Keratinocyte (primary cell): ENCODE results near the gene IL21R. TPM values are rescaled to one million over a fixed set of nuclear protein-coding genes. Genes with fewer than 3 reads are reported as not detected.

Source experiments
- DNase-seq: peaks from one replicate; pipeline ENCODE4 v3.0.0-alpha.2; 2011; ENCODE audit warnings: low read depth, missing footprints, low spot score
- FAIRE-seq: peaks from 2 replicates; lab custom pipeline; 2011; peaks lifted over from hg19 to GRCh38; lab: Jason Lieb, UNC
- H2AFZ ChIP-seq: 2 replicates; pipeline ENCODE4 v1.6.0; 2012; ENCODE audit warnings: low read length, control low read depth, inconsistent platforms; ENCODE audit not compliant: control insufficient read depth
- H3K27ac ChIP-seq: 2 replicates; pipeline ENCODE4 v1.5.1; 2011; ENCODE audit warnings: low read length; ENCODE audit not compliant: control insufficient read depth, insufficient read depth
- H3K27me3 ChIP-seq: 3 replicates; pipeline ENCODE4 v1.6.0; 2011; ENCODE audit warnings: low read length; ENCODE audit not compliant: control insufficient read depth, insufficient read depth; ENCODE audit errors: extremely low read depth
- H3K36me3 ChIP-seq, 2 experiments: 2 replicates in 1 of 2; 3 replicates in 1 of 2; pipeline ENCODE4 v1.5.1; 2011; ENCODE audit warnings: low read length in 2 of 2, mild to moderate bottlenecking in 1 of 2; ENCODE audit not compliant: control insufficient read depth in 2 of 2, insufficient read depth in 2 of 2; ENCODE audit errors: extremely low read depth in 1 of 2
- H3K4me1 ChIP-seq: 3 replicates; pipeline ENCODE4 v1.5.1; 2011; ENCODE audit warnings: low read length; ENCODE audit not compliant: control insufficient read depth, insufficient read depth; ENCODE audit errors: extremely low read depth
- H3K4me2 ChIP-seq: 3 replicates; pipeline ENCODE4 v1.6.0; 2011; ENCODE audit warnings: low read depth, low read length; ENCODE audit not compliant: control insufficient read depth, insufficient read depth; ENCODE audit errors: extremely low read depth
- H3K4me3 ChIP-seq, 3 experiments: fragments of 200-600 bp in 1 of 3; sonication (generic) in 1 of 3; 2 replicates in 2 of 3; 3 replicates in 1 of 3; pipeline ENCODE4 v1.5.1; 2011 to 2016; ENCODE audit warnings: low read length in 3 of 3, mild to moderate bottlenecking in 3 of 3, control low read depth in 2 of 3, inconsistent platforms in 1 of 3, low read depth in 1 of 3, mixed read lengths in 1 of 3, mixed run types in 1 of 3, moderate library complexity in 1 of 3; ENCODE audit not compliant: control insufficient read depth in 2 of 3, insufficient read depth in 2 of 3; ENCODE audit errors: extremely low read depth in 1 of 3
- H3K79me2 ChIP-seq: 2 replicates; pipeline ENCODE4 v1.6.0; 2012; ENCODE audit warnings: low read length; ENCODE audit not compliant: control insufficient read depth, insufficient read depth
- H3K9ac ChIP-seq: 3 replicates; pipeline ENCODE4 v1.6.0; 2011; ENCODE audit warnings: low read length; ENCODE audit not compliant: control insufficient read depth, insufficient read depth; ENCODE audit errors: extremely low read depth
- H3K9me1 ChIP-seq: 3 replicates; pipeline ENCODE4 v1.6.0; 2011; ENCODE audit warnings: low read length; ENCODE audit not compliant: control insufficient read depth, insufficient read depth; ENCODE audit errors: extremely low read depth
- H3K9me3 ChIP-seq: 2 replicates; pipeline ENCODE4 v1.5.1; 2012; ENCODE audit warnings: low read depth, low read length; ENCODE audit not compliant: control insufficient read depth
- H4K20me1 ChIP-seq: 3 replicates; pipeline ENCODE4 v1.6.0; 2011; ENCODE audit warnings: low read length; ENCODE audit not compliant: control insufficient read depth, insufficient read depth; ENCODE audit errors: extremely low read depth
- EZH2 ChIP-seq: IDR thresholded peaks from one replicate; pipeline ENCODE4 v1.6.1; 2012; ENCODE audit warnings: inconsistent platforms, mild to moderate bottlenecking, low read length, moderate library complexity
- dilution Hi-C: fragments of 300-500 bp; cut with MboI; formaldehyde crosslinking; loops from one replicate; pipeline ENCODE4 v1.7.0; 2020; ENCODE audit warnings: low sequenced_read_pairs; ENCODE audit not compliant: extremely low pct_ligation_motif_present
- polyA plus RNA-seq, 5 experiments: library from polyadenylated mRNA; depleted of rRNA in 3 of 5; stranded (reverse) in 3 of 5; stranded (forward) in 1 of 5; unstranded in 1 of 5; fragments of >200 nt; gene quantifications; 1 replicate in 1 of 5; 2 replicates in 3 of 5; 3 replicates in 1 of 5; pipeline versions ENCODE4 v1.2.1 to v1.2.3, GENCODE V29; 2011 to 2012; ENCODE audit warnings: missing spikeins in 2 of 5, low read depth in 1 of 5, low replicate concordance in 1 of 5
- TF ChIP-seq, protein P1 (sequence below), 3 experiments: IDR thresholded peaks in 1 of 3; conservative IDR thresholded peaks in 1 of 3; optimal IDR thresholded peaks in 1 of 3; 2 replicates in 2 of 3; 3 replicates in 1 of 3; pipeline versions ENCODE3 to v1.5.1; 2011; ENCODE audit warnings: low read length in 3 of 3, mild to moderate bottlenecking in 3 of 3, moderate library complexity in 2 of 3, control low read depth in 1 of 3, inconsistent platforms in 1 of 3; ENCODE audit not compliant: insufficient read depth in 2 of 3; ENCODE audit errors: extremely low read depth in 1 of 3

The IL21R gene
- polyA plus RNA-seq, 1 donor (not counting 4 experiments of a cell fraction or from before 2014, with no cell fraction given) = 0.12 TPM

DNA sequence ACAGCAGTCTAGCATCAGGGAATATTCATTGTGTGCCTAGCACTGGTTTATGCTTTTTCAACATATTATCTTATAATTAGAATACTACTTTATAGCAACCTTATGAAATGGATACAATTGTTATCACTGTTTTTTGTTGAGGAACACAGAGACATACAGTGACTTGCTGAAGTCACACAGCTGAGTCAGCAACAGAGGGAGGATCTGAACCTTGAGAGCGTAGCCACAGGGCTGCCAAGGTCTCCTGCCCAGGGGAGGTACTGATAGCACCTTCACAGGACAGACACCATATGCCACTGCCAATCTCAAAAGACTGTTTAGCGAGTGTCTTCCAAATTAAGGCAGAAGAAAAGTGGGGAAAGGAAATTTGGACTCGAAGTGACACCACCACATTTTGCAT lies 84.8 kb downstream of the IL21R start:
- no peaks in the 10 kb centered on the region for H3K9me1 ChIP-seq
- DNase-seq (no peak), FAIRE-seq (no peak)
- dilution Hi-C loops = no loop called here
- no peak overlapping the region for H3K4me3 ChIP-seq
- H3K4me1 ChIP-seq = no peaks in the 10 kb centered on the region
- H3K27ac ChIP-seq = no peak overlapping the region
- no peak for TF ChIP-seq EZH2
- TF ChIP-seq, protein P1, sequence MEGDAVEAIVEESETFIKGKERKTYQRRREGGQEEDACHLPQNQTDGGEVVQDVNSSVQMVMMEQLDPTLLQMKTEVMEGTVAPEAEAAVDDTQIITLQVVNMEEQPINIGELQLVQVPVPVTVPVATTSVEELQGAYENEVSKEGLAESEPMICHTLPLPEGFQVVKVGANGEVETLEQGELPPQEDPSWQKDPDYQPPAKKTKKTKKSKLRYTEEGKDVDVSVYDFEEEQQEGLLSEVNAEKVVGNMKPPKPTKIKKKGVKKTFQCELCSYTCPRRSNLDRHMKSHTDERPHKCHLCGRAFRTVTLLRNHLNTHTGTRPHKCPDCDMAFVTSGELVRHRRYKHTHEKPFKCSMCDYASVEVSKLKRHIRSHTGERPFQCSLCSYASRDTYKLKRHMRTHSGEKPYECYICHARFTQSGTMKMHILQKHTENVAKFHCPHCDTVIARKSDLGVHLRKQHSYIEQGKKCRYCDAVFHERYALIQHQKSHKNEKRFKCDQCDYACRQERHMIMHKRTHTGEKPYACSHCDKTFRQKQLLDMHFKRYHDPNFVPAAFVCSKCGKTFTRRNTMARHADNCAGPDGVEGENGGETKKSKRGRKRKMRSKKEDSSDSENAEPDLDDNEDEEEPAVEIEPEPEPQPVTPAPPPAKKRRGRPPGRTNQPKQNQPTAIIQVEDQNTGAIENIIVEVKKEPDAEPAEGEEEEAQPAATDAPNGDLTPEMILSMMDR (optimal IDR thresholded peaks at IDR 0.05 in 1 of 3, IDR thresholded peaks at IDR 0.05 in 1 of 3, conservative IDR thresholded peaks at IDR 0.05 in 1 of 3; ENCODE audit: extremely low read depth in 1 of 3, insufficient read depth in 2 of 3, low read length in 3 of 3) = no peak
- H3K9ac ChIP-seq = no peak overlapping the region
- H4K20me1 ChIP-seq = no peaks in the 10 kb centered on the region
- no peaks in the 10 kb centered on the region for H3K9me3 ChIP-seq
- no peaks in the 10 kb centered on the region for H3K79me2 ChIP-seq
- H3K36me3 ChIP-seq = peaks cover 50 to 64% of the 10 kb centered on the region in 2 experiments
- no peaks in the 10 kb centered on the region for H3K27me3 ChIP-seq
- no peak overlapping the region for H2AFZ ChIP-seq
- H3K4me2 ChIP-seq = no peak overlapping the region

DNA sequence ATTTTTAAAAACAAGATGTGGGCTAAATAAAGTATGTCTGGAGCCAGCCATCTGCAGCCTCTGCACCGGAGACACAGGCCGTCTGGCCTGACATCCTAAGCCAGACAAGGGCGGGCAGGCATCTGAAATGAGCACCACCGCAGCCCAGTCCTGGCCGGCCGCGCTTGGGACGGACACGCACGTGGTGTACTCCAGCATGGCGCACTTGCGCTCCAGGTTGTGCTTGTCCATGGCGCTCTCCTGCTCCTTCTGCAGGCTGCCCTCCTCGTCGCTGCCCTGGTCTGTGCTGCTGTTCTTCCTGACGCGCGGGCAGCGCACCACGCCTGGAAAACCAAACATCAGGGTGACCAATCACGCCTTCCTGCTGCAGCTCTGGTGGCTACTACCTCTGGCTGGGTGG lies 87.4 kb downstream of the IL21R start:
- H3K9ac ChIP-seq = no peak overlapping the region
- dilution Hi-C loops = no loop called here
- no peak overlapping the region for H3K27ac ChIP-seq
- no peak overlapping the region for H3K4me2 ChIP-seq
- H3K4me1 ChIP-seq = no peaks in the 10 kb centered on the region
- TF ChIP-seq EZH2 = no peak
- TF ChIP-seq, protein P1 (optimal IDR thresholded peaks at IDR 0.05 in 1 of 3, IDR thresholded peaks at IDR 0.05 in 1 of 3, conservative IDR thresholded peaks at IDR 0.05 in 1 of 3; ENCODE audit: extremely low read depth in 1 of 3, insufficient read depth in 2 of 3, low read length in 3 of 3) = no peak
- H2AFZ ChIP-seq = no peak overlapping the region
- peaks cover 49 to 56% of the 10 kb centered on the region in 2 experiments for H3K36me3 ChIP-seq
- H3K9me3 ChIP-seq = no peaks in the 10 kb centered on the region
- H3K9me1 ChIP-seq = no peaks in the 10 kb centered on the region
- no peak overlapping the region for H3K4me3 ChIP-seq
- no peak for FAIRE-seq
- no peak for DNase-seq
- H3K27me3 ChIP-seq = no peaks in the 10 kb centered on the region
- no peaks in the 10 kb centered on the region for H4K20me1 ChIP-seq
- H3K79me2 ChIP-seq = no peaks in the 10 kb centered on the region
